Urinary bladder (tissue), 4 donors: ENCODE results near the gene IL3RA. TPM values are rescaled to one million over a fixed set of nuclear protein-coding genes. Genes with fewer than 3 reads are reported as not detected.
"Not testable (repeated sequence)": the region's sequence is repeated elsewhere in the genome, so short reads cannot be mapped to it uniquely, and the experiment has no call there.

ENCODE experiments used
- DNase-seq: peaks from one replicate; pipeline ENCODE4 v3.0.0-alpha.2; 2015; ENCODE audit errors: extremely low spot score
- H3K27ac ChIP-seq: one replicate; pipeline ENCODE4 v1.5.1; 2013; ENCODE audit warnings: low read depth, mild to moderate bottlenecking, moderate library complexity
- H3K36me3 ChIP-seq: one replicate; pipeline ENCODE4 v1.6.1; 2013; ENCODE audit warnings: mild to moderate bottlenecking, moderate library complexity; ENCODE audit not compliant: insufficient read depth
- H3K4me1 ChIP-seq: one replicate; pipeline ENCODE4 v1.6.1; 2013; ENCODE audit warnings: mild to moderate bottlenecking, moderate library complexity; ENCODE audit not compliant: insufficient read depth
- H3K4me3 ChIP-seq: one replicate; pipeline ENCODE4 v1.5.1; 2013; ENCODE audit warnings: low read depth, low read length
- whole genome bisulfite sequencing: extraction: QIAGEN DNeasy Blood & Tissue Kit; methylation state at CpG from one replicate; pipeline ENCODE4 v1.1.7; 2013; 5-methylcytosine and 5-hydroxymethylcytosine counted together
- polyA plus RNA-seq: library from polyadenylated mRNA; stranded (reverse); fragments of 200-250 nt; gene quantifications from one replicate; pipeline ENCODE4 v1.2.3, GENCODE V29; 2013
- total RNA-seq: library from RNA; depleted of rRNA; stranded (reverse); fragments of >200 nt; gene quantifications from one replicate; pipeline ENCODE4 v1.2.3, GENCODE V29; 2014
- donor health status: healthy with polysubstance abuse.
- donor health status: healthy.

The IL3RA gene
- total and polyA plus RNA-seq, 2 donors, result 2.5 to 16.7 TPM

DNA sequence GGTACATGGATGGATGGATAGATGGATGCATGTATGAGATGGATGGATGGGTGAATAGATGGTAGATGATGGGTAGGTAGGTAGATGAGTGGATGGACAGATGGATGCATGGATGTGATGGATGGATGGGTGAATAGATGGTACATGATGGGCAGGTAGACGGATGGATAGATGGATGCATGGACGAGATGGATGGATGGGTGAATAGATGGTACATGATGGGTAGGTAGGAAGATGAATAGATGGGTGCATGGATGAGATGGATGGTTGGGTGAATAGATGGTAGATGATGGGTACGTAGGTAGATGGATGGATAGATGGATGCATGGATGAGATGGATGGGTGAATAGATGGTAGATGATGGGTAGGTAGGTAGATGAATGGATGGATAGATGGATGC is 67.3 kb downstream of the IL3RA start:
- H3K4me3 ChIP-seq, DNase-seq, H3K36me3 ChIP-seq, H3K4me1 ChIP-seq, H3K27ac ChIP-seq: not testable (repeated sequence)
- WGBS, result 97% methylated on average over 3 of the region's 3 CpGs

DNA sequence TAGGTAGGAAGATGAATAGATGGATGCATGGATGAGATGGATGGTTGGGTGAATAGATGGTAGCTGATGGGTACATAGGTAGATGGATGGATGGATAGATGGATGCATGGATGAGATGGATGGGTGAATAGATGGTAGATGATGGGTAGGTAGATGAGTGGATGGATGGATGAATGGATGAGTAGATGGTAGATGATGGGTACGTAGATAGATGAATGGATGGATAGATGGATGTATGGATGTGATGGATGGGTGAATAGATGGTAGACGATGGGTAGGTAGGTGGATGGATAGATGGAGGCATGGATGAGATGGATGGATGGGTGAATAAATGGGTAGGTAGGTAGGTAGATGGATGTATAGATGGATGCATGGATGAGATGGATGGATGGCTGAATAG is 69.2 kb downstream of the IL3RA start:
- not testable (repeated sequence) for H3K27ac ChIP-seq, H3K4me1 ChIP-seq, H3K36me3 ChIP-seq, H3K4me3 ChIP-seq, DNase-seq
- 93% methylated on average over 2 of the region's 2 CpGs for WGBS

DNA sequence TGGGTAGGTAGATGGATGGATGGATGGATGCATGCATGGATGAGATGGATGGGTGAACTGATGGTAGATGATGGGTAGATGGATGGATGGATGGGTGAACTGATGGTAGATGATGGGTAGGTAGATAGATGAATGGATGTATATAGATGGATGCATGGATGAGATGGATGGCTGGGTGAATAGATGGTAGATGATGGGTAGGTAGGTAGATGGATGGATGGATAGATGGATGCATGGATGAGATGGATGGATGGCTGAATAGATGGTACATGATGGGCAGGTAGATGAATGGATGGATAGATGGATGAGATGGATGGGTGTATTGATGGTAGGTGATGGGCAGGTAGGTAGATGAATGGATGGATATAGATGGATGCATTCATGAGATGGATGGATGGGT is 70.5 kb downstream of the IL3RA start:
- Histone ChIP-seq H3K4me3 (no peak overlapping the region), H3K36me3 (no peaks in the 10 kb centered on the region), H3K4me1 (no peaks in the 10 kb centered on the region), H3K27ac (no peak overlapping the region)
- no peak for DNase-seq

DNA sequence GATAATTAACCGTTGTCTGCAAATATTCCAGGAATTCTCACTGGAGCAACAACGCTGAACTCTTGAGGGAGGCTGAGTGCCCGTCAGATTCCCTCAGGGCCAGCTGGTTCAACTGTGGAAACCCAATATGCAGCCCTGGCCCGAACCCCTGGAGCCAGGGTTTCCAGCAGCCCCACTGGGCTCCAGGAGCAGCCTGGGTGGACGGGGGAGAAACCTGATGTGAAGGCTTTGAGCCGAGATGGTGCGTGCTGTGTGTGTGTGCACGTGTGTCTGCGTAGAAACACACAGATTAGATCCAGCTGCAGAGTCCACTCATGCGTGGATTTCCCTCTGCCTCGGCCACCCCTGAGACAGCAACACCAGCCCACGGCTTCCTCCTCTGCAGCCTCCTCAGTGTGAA is 74.7 kb downstream of the IL3RA start:
- Histone ChIP-seq H3K36me3 (peaks cover 2% of the 10 kb centered on the region), H3K4me3 (no peak overlapping the region), H3K27ac (no peak overlapping the region), H3K4me1 (no peaks in the 10 kb centered on the region)
- no peak for DNase-seq
- 80% methylated on average over 12 of the region's 12 CpGs for WGBS

DNA sequence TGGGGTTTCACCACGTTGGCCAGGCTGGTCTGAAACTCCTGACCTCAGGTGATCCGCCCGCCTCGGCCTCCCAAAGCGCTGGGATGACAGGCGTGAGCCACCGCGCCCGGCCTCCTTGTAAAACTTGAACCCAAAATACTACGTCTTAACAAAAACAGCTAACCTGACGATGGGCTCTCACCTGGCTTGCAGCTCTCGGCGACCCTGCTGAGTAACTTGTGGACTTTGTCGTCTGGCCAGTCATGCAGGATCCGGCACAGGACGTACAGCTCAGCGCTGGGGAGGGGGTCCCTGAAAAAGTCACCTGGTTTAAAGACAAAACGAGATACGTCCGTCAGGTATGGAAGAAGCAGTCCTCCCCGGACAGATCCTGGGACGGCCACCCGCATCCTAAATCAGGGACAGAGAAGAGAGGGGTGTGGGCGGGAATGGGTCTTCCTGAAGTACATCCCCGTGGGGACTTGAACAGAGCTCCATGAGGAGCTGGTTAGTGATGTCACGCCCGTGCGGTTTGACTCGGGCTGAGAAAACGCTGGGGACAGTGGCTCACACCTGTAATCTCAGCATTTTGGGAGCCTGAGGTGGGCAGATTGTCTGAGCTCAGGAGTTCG is 76.1 kb downstream of the IL3RA start:
- whole genome bisulfite sequencing, result 92% methylated on average over 31 of the region's 31 CpGs
- Histone ChIP-seq H3K4me1 (no peaks in the 10 kb centered on the region), H3K27ac (no peak overlapping the region), H3K36me3 (peaks cover 2% of the 10 kb centered on the region), H3K4me3 (no peak overlapping the region)
- DNase-seq, result no peak

DNA sequence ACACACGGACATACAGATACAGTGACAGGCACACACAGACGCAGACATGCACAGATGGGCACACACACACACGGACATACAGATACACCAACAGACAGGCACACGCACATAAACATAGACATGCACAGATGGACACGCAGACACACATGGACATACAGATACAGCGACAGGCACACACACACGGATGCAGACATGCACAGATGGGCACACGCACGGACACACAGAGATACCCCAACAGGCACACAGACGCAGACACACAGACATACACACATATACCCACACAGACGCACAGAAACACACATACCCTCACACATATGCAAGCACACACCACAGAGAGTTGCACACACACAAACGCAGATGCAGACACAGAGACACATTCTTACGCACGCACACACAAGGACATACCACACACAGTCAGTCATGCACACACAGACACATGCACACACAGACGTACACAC is 79.8 kb downstream of the IL3RA start:
- 73% methylated on average over 15 of the region's 15 CpGs for WGBS
- Histone ChIP-seq H3K36me3 (peaks cover 6% of the 10 kb centered on the region), H3K27ac (no peak overlapping the region), H3K4me3 (no peak overlapping the region), H3K4me1 (no peaks in the 10 kb centered on the region)
- no peak for DNase-seq

DNA sequence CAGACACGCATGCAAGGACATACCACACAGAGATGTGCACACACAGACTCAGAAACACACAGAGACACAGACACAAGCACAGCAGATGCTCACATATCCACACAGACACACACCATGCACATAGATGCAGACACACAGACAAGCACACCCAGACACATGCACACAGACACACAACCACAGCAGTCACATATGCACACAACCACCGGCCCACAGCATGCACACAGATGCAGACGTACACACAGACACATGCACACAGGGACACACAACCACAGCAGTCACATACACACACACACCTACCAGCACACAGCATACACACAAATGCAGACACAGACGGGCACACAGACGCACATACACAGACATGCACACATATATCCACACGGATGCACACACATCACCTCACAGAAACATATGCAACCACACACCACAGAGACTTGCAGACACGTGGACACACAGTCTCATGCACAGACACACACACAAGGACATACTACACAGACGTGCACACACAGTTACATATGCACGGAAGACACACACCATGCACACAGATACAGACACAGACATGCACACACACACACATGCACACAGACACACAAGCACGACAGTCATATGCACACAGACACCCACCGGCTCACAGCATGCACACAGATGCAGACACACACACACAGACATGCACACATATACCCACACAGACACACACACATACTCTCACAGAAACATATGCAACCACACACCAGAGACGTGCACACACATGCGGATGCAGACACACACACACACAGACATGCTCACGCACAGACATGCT is 80.6 kb downstream of the IL3RA start:
- Histone ChIP-seq H3K4me1 (no peaks in the 10 kb centered on the region), H3K36me3 (peaks cover 6% of the 10 kb centered on the region), H3K4me3 (no peak overlapping the region), H3K27ac (no peak overlapping the region)
- no peak for DNase-seq
- WGBS, result 71% methylated on average over 14 of the region's 14 CpGs

DNA sequence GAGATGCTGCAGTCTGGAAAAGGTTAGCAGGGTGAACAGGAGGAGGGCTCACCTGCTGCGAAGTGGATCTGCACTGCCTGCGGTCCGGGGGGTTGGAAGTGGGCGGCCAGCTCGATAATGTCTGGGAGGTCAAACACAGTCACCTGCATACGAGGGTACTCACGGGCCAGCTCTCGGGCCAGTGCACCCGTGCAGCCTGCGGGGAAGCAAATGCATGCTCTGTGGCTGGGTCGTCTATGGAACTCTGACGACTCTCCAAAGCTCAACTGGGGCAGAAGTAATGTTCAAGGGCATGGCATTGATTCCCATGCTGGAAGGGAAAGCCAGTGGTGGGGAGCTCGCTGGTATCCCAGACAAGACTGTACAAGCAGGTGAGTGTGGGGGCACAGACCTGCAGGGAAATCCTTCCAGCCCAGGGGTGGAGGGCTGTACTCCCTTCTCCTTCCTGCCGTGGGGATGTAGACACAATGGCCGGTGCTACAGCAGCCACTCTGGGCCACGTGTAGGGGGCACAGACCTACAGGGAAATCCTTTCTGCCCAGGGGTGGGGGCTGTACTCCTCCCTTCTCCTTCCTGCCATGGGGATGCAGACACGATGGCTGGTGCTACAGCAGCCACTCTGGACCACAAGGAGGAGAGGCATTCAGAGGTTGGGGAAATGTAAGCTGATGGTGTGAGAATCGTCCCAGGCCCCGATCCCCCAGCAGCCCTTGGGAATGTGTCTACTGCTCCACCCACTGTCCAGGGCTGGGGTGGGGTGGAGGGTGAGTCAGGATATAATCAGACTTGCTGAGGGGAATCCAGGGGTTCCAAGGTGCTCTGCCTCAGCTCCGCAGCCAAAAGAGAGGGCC is 81.6 kb downstream of the IL3RA start:
- Histone ChIP-seq H3K4me3 (no peak overlapping the region), H3K4me1 (no peaks in the 10 kb centered on the region), H3K36me3 (peaks cover 6% of the 10 kb centered on the region), H3K27ac (no peak overlapping the region)
- WGBS, result 93% methylated on average over 20 of the region's 20 CpGs
- DNase-seq, result no peak

DNA sequence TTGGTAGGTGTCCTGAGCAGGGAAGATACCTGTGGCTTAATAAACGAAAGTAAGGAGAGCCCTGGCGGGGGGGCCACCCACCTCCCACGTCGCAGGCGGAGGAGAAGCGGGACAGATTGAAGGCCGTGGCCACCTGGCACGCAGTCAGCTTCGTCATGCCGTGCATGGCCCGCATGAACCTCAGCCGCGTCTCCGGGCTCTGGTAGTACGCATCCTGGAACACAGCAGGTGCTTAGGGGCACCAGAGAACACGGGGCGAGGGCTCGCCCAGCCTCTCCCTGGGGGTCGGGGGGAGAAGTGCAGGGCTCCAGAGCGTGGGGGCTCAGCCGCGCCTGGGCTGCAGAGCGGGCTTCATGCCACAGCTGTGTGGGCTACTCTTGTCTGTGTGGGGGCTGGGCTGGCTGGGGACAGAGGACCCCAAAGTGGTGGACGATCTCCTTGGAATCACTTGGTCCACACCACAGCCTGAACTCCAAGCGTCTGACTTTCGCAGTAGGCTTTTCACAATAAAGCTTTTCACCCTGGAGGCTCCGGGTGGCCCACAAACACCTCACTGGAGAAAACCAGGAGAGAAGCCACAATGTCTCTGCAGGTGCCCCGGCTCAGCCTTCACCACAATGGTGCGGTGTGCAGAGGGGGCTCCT is 82.4 kb downstream of the IL3RA start:
- Histone ChIP-seq H3K36me3 (peaks cover 4% of the 10 kb centered on the region), H3K4me1 (no peaks in the 10 kb centered on the region), H3K4me3 (no peak overlapping the region), H3K27ac (no peak overlapping the region)
- WGBS, result 94% methylated on average over 29 of the region's 29 CpGs
- DNase-seq, result no peak

DNA sequence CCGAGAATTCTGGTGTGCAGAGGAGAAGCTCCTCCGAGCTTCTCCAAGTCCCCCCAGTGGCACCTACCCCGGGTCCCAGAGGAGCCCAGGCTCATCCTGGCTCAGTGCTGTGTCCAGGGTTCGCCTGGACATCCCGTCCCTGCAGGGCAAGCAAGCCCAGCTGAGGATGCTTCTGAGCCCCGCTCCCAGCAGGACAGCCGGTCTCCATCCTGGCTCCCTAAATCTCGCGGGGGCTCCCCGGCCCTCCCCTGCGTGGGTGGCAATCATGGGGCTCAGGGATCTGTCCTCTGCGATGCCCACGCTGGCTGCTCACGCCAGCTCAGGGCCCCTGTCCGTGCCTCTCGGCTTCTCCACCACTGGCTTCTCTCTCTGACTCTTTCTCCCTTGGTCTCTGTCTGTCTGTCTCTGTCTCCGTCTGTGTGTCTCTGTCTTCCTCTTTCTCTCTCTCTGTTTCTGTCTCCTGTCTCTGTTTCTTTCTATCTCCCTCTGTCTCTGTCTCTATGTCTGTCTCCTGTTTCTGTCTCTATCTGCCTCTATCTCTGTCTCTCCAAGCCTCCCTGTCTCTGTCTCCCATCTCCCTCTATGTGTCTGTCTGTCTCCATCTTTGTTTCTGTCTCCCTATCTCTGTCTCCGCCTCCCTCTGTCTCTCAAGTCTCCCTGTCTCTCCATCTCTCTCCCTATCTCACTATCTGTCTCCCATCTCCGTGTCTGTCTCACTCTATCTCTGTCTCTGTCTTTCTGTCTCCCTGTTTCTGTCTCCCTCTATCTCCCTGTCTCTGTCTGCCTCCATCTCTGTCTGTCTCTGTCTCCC is 83.2 kb downstream of the IL3RA start:
- Histone ChIP-seq H3K4me3 (no peak overlapping the region), H3K4me1 (no peaks in the 10 kb centered on the region), H3K36me3 (peaks cover 4% of the 10 kb centered on the region), H3K27ac (no peak overlapping the region)
- 93% methylated on average over 19 of the region's 19 CpGs for WGBS
- no peak for DNase-seq

DNA sequence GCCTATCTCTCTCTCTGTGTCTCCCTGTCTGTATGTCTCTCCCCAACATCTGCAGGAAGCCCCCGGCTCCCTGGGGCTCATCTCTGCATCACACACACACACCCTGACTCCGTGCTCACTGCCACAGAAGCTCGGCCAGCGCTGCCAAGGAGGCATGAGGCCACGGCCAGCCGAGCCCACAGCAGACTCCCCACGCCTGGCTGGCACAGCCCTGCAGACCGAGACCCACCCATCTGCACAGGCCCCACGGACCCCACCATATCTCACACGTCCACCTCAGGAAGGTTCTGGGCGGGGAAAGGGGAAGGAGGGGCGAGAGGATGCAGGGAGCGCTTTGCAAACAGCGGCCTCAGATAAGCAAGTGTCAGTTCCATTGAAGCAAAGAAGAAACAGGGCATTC is 83.8 kb downstream of the IL3RA start:
- Histone ChIP-seq H3K27ac (no peak overlapping the region), H3K36me3 (peaks cover 6% of the 10 kb centered on the region), H3K4me3 (no peak overlapping the region), H3K4me1 (no peaks in the 10 kb centered on the region)
- DNase-seq, result no peak
- whole genome bisulfite sequencing, result 73% methylated on average over 14 of the region's 14 CpGs

DNA sequence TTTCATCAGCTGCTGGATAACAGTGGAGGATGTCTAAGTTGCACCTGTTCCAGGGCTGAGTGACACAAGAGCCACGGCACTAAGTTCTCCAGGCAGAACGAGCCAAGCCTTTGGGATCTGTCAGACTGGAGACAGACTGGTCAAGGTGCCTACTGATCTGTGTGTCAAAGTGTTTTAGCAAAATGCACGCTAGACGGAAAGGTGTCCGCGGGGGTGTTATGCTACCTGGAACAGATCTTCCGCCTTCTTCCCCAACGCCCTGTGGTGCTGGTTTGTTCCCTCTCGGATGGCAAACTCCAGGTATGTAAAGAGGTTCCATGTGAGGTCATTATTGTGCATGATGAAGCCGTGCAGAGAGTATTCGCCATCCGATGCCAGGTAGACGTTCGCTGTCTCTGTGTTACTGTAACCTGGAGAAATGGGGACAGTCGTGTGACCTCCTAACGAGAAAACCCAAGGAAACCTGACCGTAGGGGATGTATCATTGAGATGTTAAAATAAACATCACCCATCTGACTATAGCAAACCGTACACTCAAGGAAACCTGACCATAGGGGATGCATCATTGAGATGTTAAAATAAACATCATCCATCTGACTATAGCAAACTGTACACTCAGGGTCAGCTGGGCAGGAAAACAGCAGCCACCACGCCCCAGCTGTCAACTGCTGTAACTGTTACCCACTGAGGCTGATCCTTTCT is 85.0 kb downstream of the IL3RA start:
- H3K4me1 ChIP-seq, result no peaks in the 10 kb centered on the region
- H3K27ac ChIP-seq, result no peak overlapping the region
- DNase-seq, result no peak
- H3K36me3 ChIP-seq, result peaks cover 8% of the 10 kb centered on the region
- WGBS, result 97% methylated on average over 19 of the region's 19 CpGs
- H3K4me3 ChIP-seq, result no peak overlapping the region
